ENCODE results near the gene SPATA22. TPM values are rescaled to one million over a fixed set of nuclear protein-coding genes. Genes with fewer than 3 reads are reported as not detected.

Gene SPATA22
- total and polyA plus RNA-seq, 12 donors: 0.09 to 3.1 (median 0.37) TPM; not detected in 2

DNA sequence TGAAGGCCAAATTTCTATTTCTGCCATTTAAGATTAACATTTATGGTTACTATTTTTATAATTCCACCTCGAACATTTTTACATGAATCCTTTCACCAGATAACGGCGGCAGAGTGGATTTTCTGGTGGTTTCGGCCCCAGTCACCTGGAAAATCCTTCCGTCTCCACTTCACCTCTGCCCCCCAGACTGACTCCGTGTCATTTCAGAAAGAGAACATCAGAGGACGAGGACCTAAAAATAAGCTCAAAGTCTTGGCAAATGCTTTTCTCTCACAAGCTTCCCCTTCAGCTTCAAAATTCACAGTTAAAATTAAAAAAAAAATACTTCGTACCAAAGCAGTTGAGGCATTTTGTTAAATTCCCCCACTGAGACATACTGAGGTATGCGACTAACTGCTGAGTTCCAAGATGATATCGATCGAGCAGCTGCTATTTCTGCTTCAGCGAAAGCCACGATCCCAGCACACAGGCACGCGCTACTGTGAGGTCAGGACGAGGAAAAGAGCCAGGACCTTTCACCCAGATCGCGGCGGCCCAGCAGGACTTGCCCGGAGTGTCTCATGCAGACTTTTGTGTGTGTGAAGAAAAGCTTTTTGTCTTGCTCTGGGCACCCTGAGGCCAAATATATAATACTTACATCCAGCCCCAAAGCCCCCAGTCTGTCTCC is 41.0 kb upstream of the SPATA22 start:
- Histone ChIP-seq H3K36me3 (no peaks in the 10 kb centered on the region), H3K4me1 (peaks cover 14 to 33% (median 25%) of the 10 kb centered on the region in 9 donors), H3K4me3 (peak overlapping the region in 4 of 10 donors; percentile 6 to 18 (median 13)), H3K27me3 (no peaks in the 10 kb centered on the region), H3K9me3 (no peaks in the 10 kb centered on the region), H3K27ac (peak overlapping the region; percentile 83 to 97 (median 92))
- 23 to 26% methylated on average over 20 of the region's 20 CpGs for WGBS, 2 donors
- TF ChIP-seq, protein P1, sequence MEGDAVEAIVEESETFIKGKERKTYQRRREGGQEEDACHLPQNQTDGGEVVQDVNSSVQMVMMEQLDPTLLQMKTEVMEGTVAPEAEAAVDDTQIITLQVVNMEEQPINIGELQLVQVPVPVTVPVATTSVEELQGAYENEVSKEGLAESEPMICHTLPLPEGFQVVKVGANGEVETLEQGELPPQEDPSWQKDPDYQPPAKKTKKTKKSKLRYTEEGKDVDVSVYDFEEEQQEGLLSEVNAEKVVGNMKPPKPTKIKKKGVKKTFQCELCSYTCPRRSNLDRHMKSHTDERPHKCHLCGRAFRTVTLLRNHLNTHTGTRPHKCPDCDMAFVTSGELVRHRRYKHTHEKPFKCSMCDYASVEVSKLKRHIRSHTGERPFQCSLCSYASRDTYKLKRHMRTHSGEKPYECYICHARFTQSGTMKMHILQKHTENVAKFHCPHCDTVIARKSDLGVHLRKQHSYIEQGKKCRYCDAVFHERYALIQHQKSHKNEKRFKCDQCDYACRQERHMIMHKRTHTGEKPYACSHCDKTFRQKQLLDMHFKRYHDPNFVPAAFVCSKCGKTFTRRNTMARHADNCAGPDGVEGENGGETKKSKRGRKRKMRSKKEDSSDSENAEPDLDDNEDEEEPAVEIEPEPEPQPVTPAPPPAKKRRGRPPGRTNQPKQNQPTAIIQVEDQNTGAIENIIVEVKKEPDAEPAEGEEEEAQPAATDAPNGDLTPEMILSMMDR (IDR thresholded peaks at IDR 0.05): no peak
- intact Hi-C loops (cut with DNase I): no loop called here
- DNase-seq: peak; percentile 81 to 83
- ATAC-seq: peak; percentile 93 to 98 (median 95)

DNA sequence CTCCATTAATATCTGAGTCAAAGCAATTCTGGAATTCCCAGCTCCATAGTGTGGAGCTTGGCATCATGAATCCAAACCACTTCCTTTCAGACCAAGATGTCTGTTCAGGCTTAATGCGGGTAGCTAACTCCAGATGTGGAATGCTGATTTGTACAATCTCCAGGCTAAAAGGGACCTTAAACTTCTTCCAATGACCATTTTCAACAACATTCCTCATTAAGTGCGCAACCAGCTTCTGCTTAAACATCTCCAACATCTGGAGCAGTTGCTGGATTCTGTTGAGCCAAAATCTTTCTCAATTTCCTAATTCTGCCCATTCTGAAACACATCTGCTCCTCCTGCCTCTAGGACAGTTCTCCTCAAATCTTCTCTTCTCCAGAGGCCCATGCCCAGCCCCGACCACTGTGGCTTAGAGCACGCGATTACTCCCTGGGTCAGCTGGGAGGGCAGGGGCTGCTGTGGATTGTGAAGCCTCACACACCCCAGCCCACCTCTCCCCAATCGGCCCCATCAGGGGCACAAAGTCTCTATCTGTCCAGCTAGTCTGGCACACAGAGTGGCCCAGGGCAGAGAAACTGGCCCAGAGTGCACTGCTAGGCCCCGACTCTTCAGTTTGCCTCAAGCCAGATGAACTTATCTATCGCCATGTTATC is 40.4 kb upstream of the SPATA22 start:
- WGBS, 2 donors: 49 to 51% methylated on average over 7 to 8 of the region's 8 CpGs
- ATAC-seq (peak in 7 of 8 donors; percentile 7 to 47 (median 41)), DNase-seq (no peak)
- Histone ChIP-seq H3K36me3 (no peaks in the 10 kb centered on the region), H3K9me3 (no peaks in the 10 kb centered on the region), H3K27ac (peak overlapping the region; percentile 83 to 97 (median 92)), H3K27me3 (no peaks in the 10 kb centered on the region), H3K4me1 (peaks cover 14 to 33% (median 25%) of the 10 kb centered on the region in 9 donors), H3K4me3 (peak overlapping the region in 4 of 10 donors; percentile 6 to 18 (median 13))
- TF ChIP-seq, protein P1 (IDR thresholded peaks at IDR 0.05): no peak
- intact Hi-C loops (cut with DNase I): no loop called here

DNA sequence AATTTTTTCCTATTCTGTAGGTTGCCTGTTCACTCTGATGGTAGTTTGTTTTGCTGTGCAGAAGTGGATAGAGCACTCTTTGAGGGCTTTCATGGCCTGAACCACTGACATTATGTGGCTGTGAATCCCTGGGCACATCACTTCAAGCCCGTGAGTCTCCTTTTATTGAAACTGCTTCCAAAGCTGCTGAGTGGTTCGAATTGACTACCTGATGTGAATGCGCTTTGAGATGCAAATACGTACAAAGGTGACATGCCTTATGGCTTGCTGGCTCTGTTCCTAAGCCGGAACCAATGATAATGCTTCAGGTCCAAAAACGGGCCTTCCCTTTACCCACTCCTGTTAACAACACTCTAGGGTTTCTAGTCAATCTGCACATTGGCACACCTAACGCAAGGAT is 38.5 kb upstream of the SPATA22 start:
- TF ChIP-seq, protein P1 (IDR thresholded peaks at IDR 0.05): no peak
- Histone ChIP-seq H3K4me3 (no peak overlapping the region), H3K4me1 (peaks cover 14 to 33% (median 25%) of the 10 kb centered on the region in 9 donors), H3K27me3 (no peaks in the 10 kb centered on the region), H3K9me3 (no peaks in the 10 kb centered on the region), H3K27ac (no peak overlapping the region), H3K36me3 (no peaks in the 10 kb centered on the region)
- ATAC-seq: no peak
- DNase-seq: no peak
- intact Hi-C loops (cut with DNase I): no loop called here
- 65 to 67% methylated on average over 7 of the region's 7 CpGs for WGBS, 2 donors

- 78 to 82% methylated on average over 3 of the region's 3 CpGs for WGBS, 2 donors
- intact Hi-C loops (cut with DNase I): no loop called here
- H3K36me3 ChIP-seq: no peaks in the 10 kb centered on the region
- no peak overlapping the region for H3K27ac ChIP-seq
- H3K27me3 ChIP-seq: no peaks in the 10 kb centered on the region
- H3K4me1 ChIP-seq: peaks cover 6 to 20% (median 15%) of the 10 kb centered on the region in 9 donors
- DNase-seq (no peak), ATAC-seq (no peak)
- TF ChIP-seq, protein P1 (IDR thresholded peaks at IDR 0.05): no peak
- no peaks in the 10 kb centered on the region for H3K9me3 ChIP-seq
- no peak overlapping the region for H3K4me3 ChIP-seq
Measured at GRCh38 chr17:3507869-3508268, 36.2 kb upstream of the SPATA22 start.
